ENCODE results near the gene CRYBG2. TPM values are rescaled to one million over a fixed set of nuclear protein-coding genes. Genes with fewer than 3 reads are reported as not detected.
A peak's percentile ranks its signal among the peaks of the same experiment; 100 is the strongest.

The CRYBG2 gene
- total RNA-seq, 1 donor from 2014 or later = 0.51 TPM

GRCh38 chr1:26372039-26372438 is 18.1 kb upstream of the CRYBG2 start:
- DNase-seq (ENCODE audit: low read depth in 2 of 2) = no peak

GRCh38 chr1:26370591-26371382 is 16.9 kb upstream of the CRYBG2 start:
- no peak for DNase-seq (ENCODE audit: low read depth in 2 of 2)

GRCh38 chr1:26368486-26368885 is 14.6 kb upstream of the CRYBG2 start:
- no peak for DNase-seq (ENCODE audit: low read depth in 2 of 2)

GRCh38 chr1:26368006-26368405 is 14.1 kb upstream of the CRYBG2 start:
- no peak for DNase-seq (ENCODE audit: low read depth in 2 of 2)

- no peak for DNase-seq (ENCODE audit: low read depth in 2 of 2)
These were observed 13.5 kb upstream of the CRYBG2 start for GRCh38 chr1:26367441-26367840.

GRCh38 chr1:26364956-26365355 is 11.0 kb upstream of the CRYBG2 start:
- no peak for DNase-seq (ENCODE audit: low read depth in 2 of 2)

- peak; percentile 52 to 70 for DNase-seq (ENCODE audit: low read depth in 2 of 2)
These were observed 9.9 kb upstream of the CRYBG2 start for GRCh38 chr1:26363549-26364448.

- DNase-seq (ENCODE audit: low read depth in 2 of 2) = no peak
These were observed 8.4 kb upstream of the CRYBG2 start for GRCh38 chr1:26362331-26362730.

- DNase-seq (ENCODE audit: low read depth in 2 of 2) = no peak
These were observed 7.7 kb upstream of the CRYBG2 start for GRCh38 chr1:26361605-26362122.

- DNase-seq (ENCODE audit: low read depth in 2 of 2) = no peak
These were observed 7.1 kb upstream of the CRYBG2 start for GRCh38 chr1:26360807-26361604.

GRCh38 chr1:26359981-26360806 is 6.3 kb upstream of the CRYBG2 start:
- DNase-seq (ENCODE audit: low read depth in 2 of 2) = no peak

GRCh38 chr1:26358411-26359384 is 4.8 kb upstream of the CRYBG2 start:
- DNase-seq (ENCODE audit: low read depth in 2 of 2) = no peak

GRCh38 chr1:26357121-26357602 is 3.2 kb upstream of the CRYBG2 start:
- DNase-seq (ENCODE audit: low read depth in 2 of 2) = no peak

GRCh38 chr1:26356106-26356505 is 2.2 kb upstream of the CRYBG2 start:
- no peak for DNase-seq (ENCODE audit: low read depth in 2 of 2)

- no peak for DNase-seq (ENCODE audit: low read depth in 2 of 2)
These were observed 1.0 kb upstream of the CRYBG2 start for GRCh38 chr1:26354972-26355371.

GRCh38 chr1:26353210-26353859 is 595 bp downstream of the CRYBG2 start:
- no peak for DNase-seq (ENCODE audit: low read depth in 2 of 2)

- DNase-seq (ENCODE audit: low read depth in 2 of 2) = no peak
These were observed 1.6 kb downstream of the CRYBG2 start for GRCh38 chr1:26352338-26352679.

GRCh38 chr1:26351590-26352337 is 2.2 kb downstream of the CRYBG2 start:
- DNase-seq (ENCODE audit: low read depth in 2 of 2) = peak in 1 of 2 donors; percentile 21
